GM18526 (cell line): ENCODE data around the gene ARFGEF3.

Experiments used
- POLR2A ChIP-seq: IDR thresholded peaks from 3 replicates; pipeline ENCODE4 v1.6.1; 2011; ENCODE audit not compliant: insufficient read length; ENCODE audit errors: extremely low read depth

Gene ARFGEF3

DNA sequence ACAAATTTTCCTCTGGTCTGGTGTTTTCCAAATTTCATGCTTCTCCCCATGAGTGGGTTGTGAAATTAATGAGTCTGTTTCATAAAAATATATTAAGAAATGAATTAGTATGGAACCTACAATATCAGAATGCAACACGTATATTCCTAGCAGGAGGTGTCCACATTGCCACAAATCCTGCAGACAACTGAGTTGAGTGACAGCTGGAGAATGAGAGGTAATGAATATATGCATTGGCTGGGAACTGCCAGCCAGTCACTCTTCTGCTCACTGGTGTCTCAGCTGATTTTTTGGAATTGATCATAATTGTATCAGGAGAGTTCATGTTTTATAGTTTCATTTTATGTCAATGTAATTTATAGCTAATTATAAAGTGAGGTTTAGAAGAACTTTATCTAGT, 6.3 kb upstream of the ARFGEF3 start:
- TF ChIP-seq POLR2A: no peak

DNA sequence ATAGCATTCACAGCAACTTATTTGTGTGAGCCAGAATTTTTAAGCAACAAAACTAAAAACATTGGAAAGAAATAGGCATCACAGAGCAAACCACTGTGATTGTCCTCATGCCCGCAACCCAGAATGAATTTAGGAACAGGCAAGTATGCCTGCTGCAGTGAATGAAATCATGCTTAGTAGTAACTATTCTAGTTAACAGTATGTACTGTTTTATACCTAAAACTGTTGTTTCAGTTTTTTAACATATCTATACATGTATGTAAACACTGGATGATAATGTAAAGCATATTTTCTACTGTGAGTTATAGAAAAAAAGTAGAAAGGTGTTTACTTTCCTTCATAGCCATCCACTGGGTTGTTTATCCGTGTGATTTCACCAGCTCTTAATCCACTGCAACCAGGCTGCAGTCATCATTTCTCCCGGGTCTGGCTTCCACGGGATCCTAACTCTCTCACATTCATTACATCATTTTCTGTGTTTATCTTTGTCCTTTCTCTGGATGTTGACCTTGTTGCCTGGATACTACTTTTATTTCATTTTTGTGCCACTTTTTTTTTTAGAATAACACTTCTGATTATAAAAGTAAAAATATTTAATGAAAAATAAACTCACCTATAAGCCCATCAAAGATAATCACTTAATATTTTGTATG, 3.6 kb upstream of the ARFGEF3 start:
- no peak for TF ChIP-seq POLR2A

DNA sequence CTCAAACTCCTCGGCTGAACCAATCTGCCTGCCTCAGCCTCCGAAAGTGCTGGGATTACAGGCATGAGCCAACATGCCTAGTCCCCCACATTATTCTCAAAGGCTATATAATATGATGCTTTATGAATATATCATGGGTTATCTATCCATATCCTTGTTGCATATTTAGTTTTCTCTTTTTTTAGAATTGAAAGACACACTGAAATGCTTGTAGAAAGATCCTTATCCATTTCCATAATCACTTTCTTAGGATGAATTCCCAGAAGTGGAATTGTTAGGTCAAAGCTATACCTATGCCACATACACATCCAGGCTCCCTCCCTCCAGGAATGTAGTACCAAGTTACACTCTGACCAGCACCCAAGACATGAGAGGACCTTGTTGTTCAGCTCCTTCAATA, 2.5 kb upstream of the ARFGEF3 start:
- no peak for TF ChIP-seq POLR2A

DNA sequence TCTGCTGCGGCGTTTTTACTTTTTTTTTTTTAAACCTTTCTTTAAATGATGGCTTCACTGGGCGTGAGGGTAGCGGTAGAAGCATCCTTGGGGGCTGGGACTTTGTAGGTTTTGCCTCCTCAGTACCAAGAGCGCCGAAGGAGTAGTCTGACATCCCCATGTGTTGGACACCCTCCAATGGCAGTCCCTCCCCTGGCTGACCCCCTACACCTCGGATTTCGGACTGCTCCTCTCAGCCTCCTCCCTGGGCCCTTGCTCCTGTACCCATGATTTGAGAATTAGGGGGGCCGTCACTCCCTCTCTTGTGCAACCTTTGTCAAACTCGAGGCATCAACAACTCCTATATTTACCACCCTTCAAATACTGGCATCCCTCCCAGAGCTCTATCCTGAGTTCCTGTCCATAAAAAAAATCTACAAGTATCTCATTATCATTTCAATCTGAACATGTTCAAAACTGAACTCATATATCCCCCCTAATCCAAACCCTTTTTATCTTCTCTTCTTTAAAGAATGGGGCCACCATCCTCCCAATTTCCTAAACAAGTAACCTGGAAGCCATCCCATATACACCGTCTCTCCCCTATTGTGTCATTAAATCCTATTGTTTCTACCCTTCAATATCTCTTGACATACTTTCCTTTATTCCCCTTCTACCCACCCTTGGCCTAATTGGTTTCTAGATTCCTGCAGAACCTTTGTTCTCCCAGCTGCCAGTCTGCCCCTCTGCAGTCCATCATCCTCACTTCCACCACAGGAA, 1.2 kb upstream of the ARFGEF3 start:
- TF ChIP-seq POLR2A: no peak

DNA sequence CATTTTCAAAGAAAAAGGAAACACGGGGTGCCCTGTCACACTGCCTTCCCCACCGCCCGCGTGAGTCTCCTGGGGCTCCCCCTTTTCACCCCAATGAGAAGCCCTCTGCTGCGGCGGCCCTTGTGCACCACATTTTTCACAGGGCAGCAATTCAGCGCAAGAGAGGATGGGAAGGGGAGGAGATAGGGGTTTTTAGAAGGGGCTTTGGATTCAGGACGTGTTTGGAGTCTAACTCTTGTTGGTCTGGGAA, 726 bp upstream of the ARFGEF3 start:
- TF ChIP-seq POLR2A: no peak

DNA sequence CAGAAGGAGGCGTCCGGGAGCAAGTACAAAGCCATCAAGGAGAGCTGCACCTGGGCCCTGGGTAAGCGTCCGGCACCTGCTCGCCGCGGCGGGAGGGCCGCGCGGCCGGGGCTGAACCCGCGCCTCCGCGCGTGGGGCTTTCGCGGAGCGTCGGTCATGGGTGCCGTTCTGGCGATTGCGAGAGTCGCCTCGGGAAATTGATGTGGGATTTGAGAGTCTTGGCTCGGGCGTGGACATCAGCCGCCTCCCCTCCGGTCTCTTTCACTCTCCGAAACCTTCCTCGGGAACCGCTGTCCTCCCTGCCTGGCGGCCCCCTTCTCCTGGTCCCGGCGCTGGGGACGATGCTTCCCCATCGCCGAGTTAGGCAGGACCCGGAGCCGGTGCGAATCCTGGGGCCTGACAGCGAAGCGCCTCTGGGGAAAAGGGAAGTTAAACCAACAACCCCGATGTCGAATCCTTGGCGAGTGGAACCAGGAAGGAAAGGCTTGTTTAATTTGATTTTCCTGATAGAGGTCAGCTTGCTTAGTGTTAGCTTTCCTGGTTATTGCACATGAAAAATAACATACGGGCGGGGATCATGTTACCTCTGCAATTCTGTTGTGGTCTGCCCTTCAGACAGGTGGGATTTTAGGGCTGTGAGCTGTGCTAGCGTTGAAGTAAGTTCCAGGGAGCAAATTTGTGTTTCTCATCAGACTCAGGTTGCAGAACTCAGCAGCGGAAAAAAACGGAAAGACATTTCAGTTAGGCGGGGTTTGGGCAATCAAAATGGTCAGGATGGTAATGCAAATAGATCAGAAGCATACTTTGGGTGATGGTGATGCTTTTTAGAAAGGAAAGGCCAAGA, 594 bp downstream of the ARFGEF3 start:
- no peak for TF ChIP-seq POLR2A

DNA sequence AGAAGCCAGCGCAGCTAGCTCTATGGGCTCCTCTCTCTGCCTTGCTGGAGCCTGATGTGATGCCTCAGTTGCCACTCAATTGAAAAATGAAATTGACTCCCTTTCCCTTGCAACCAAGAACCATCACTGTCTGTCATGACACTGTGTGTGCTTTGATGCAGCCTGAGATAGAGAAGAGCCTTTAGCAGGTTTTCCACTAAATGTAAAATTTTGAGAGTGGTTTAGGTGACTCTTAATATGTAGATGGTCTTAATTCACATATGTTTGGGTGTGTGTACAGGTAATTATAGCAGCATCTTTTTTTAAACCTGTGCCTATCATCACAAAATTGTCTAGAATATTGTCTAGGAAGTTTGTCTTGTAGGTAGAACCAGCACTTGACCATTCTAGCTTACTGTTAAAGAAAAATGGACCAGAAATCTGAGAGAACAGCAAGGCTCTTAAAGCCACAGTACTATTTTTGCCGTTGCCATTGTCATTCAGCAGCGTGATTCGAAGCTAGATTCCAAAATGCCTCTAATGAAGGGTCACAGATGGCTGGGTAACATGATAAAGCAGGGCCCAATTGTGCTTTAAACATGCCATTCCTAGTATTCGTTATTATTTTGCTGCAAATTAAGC, 1.3 kb downstream of the ARFGEF3 start:
- no peak for TF ChIP-seq POLR2A

DNA sequence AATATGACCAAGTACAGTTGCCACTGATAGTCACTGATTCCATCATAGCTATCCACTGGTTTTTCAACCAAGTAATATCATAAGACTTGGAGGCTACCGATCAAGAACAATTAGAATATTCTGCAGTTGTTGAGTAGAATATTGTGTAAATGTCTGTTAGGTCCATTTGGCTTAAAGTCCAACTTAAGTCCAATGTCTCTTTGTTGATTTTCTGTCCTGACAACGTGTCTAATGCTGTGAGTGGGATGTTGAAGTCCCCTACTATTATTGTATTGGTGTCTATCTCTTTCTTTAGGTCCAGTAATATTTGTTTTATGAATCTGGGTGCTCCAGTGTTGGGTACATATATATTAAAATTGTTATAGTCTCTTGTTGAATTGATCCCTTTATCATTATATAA, 13.9 kb downstream of the ARFGEF3 start:
- TF ChIP-seq POLR2A: no peak

DNA sequence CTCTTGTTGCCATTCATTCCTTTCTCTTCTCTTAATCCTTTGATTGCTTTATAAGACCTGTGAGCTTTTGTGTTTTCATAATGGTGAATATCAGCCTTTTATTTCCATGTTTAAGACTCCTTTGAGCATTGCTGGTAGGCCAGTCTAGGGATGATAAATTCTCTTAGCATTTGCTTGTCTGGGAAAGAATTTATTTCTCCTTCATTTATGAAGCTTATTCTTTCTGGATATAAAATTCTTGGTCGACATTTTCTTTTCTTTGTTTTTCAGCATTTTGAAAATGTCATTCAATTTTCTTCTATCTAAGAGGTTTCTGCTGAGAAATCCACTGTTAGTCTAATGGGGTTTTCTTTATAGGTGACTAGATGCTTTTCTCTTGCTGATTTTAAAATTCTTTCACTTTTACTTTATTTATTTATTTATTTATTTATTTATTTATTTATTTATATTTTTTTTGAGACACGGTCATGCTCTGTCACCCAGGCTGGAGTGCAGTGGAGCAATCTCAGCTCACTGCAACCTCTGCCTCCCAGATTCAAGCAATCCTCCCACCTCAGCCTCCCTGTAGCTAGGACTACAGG, 15.0 kb downstream of the ARFGEF3 start:
- no peak for TF ChIP-seq POLR2A

DNA sequence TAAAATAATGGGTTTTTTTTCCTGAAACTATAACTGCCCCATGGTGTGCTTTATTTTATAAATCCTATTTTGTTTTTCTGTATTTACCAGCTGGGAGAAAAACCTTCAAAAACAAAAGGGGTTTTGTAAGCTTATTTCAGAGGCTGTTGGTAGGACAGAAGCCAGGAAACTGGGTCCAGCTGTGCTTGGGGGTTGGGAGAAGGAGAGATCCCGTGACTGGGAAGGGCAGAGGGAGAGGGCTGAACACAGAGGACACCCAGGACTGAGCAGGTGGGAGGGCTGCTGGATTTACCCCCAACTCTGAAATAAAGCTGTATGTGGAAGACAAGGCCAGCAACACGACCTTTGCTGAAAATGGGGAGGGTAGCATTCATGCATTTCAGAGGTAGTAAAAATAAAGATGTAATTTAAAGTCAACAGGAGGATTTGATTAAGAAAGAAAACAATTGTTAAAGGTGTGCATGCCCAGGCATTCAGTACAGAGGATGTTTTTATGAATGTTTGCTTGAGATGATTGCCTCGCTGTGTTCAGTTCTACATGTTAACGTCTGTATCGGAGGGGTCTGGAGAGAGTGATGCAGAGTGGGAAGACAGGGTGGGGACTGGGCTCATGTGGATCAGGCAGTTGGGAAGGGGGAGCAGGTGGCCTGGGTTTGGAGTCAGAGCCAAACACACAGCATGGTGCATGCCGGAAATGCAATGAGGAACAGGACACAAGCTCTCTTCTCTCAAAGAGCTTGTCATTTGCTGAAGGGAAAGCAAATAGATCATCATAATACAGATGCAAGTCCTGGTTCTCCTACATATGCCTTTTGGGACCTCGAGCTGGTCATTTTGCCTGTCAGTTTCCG, 21.4 kb downstream of the ARFGEF3 start:
- TF ChIP-seq POLR2A: no peak

DNA sequence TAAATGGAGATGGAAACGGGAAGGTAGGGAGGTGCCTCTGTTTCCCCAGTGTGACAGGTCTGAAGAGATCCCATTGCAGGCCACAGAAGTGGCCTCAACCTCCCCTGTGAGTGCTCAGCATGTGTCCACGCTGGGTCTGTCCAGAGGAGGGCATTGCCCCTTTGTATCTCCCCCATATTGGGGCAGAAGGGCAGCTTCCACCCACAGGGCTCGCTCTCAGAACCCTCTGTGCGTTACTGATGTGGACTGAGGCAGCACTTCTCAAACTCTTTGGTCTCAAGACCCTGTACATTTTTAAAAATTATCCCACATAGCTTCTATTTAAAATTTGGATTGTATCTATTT, 22.0 kb downstream of the ARFGEF3 start:
- no peak for TF ChIP-seq POLR2A

DNA sequence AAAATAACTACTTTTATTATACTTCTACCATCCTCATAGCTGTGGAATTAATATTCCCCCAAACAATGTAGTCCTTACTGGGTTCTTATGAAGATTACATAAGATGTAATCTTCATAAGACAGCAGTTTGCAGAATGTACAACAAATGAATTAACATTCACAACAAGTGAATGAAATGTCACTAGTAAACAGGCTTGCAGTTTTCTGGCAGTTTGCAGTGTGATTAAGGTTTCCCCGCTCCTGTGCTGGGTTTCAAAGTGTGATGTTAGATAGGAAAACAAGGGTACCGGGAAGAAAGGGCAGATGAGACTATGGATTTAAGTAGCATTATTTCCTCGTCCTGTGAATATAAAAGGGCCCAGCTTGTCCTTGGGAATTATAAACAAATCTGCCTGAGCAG, 22.5 kb downstream of the ARFGEF3 start:
- no peak for TF ChIP-seq POLR2A

DNA sequence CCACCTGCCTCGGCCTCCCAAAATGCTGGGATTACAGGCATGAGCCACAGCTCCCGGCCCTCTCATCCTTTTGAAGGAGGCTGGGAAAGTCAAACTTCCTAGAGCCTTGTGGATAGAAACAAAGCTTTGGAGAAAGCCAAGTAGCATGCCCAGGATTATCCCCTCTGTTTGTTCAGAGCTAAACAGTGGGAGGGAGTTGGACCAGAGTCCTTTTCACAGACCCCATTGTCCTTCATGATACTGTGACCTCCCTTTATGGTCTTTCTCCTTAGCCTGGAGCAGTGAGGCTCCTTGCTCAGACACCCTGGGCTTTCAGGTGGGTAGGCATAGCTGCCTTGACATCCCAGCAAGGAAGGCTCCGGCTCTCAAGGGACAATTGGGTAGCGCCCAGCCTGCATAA, 25.4 kb downstream of the ARFGEF3 start:
- TF ChIP-seq POLR2A: no peak

DNA sequence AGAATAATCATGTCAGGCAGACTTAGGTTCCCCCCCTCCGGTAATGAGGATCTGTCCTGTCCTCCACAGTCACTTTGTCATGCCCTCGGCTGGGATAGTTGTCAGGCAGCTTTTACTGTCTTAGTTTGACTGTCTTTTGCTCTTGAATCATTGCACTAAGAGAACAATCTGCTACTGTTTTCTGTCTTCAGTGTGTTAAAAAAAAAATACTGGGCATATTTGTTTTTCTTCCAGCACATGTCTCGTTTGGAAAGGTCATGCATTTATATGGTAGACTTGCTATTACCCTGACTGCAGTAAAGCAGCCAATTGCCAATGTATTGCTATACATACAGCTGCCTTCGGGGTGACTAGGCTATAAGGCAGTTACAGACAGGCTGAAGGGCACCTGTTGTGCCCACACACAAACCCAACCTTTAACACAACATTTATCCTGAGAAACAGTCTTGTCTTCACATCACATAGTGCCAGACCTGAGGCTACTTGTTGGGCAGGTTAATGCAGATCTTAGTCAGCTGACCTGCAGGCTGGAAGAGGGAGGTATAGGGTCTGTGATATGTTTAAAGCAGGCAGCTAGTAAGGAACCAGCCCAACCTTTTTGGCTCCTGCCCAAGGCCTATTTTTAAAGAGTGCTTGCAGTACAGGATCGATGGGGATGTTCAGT, 26.7 kb downstream of the ARFGEF3 start:
- TF ChIP-seq POLR2A: no peak

DNA sequence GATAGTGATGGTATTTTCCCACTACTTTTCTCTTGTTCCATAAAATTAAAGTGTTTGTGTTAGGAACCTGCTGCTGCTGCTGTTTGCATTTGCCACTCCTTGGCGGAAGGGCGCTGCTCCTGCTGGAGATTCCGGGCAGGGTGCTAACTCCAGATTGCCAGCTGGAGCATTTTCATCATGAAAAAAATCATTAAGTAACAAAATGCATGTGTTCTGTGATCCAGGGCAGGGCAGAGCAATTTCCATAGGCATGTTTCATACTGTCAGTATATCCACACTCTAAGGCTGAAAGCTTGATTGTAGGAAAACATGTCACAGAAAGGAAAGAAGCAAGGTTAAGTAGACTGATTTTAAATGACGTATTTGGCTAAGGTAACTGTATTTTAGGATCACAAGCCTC, 32.5 kb downstream of the ARFGEF3 start:
- TF ChIP-seq POLR2A: no peak
